Activated T-helper 17 cell treated with anti-CD3 and anti-CD28 coated beads, Interleukin-2, amount 50 U/mL, for 72 hours (primary cell): ENCODE results near the gene CIB4. TPM values are rescaled to one million over a fixed set of nuclear protein-coding genes. Genes with fewer than 3 reads are reported as not detected.

ENCODE experiments used
- ATAC-seq: fragments of 150-1000 bp; cut with Tn5 transposase; replicated peaks from 2 replicates; pipeline ENCODE4 v1.10.0; 2021; ENCODE audit warnings: mild to moderate bottlenecking, moderate library complexity
- H3K27ac Mint-ChIP-seq: one replicate; pipeline ENCODE4 v1.8.0; 2022; ENCODE audit warnings: mixed read lengths
- H3K27me3 Mint-ChIP-seq: one replicate; pipeline ENCODE4 v1.8.0; 2022; ENCODE audit warnings: mixed read lengths
- H3K36me3 Mint-ChIP-seq: one replicate; pipeline ENCODE4 v1.8.0; 2022; ENCODE audit warnings: low read depth, mild to moderate bottlenecking, mixed read lengths
- H3K4me1 Mint-ChIP-seq: one replicate; pipeline ENCODE4 v1.8.0; 2022; ENCODE audit warnings: mixed read lengths
- H3K4me3 Mint-ChIP-seq: one replicate; pipeline ENCODE4 v1.8.0; 2022; ENCODE audit warnings: mild to moderate bottlenecking, mixed read lengths
- H3K9me3 Mint-ChIP-seq: one replicate; pipeline ENCODE4 v1.8.0; 2022; ENCODE audit warnings: mixed read lengths
- total RNA-seq, 2 donors: library from RNA; stranded (reverse); gene quantifications; one replicate each; pipeline ENCODE4 v1.2.3, GENCODE V29; 2022

The CIB4 gene
- total RNA-seq, 2 donors from 2014 or later, result not detected

DNA sequence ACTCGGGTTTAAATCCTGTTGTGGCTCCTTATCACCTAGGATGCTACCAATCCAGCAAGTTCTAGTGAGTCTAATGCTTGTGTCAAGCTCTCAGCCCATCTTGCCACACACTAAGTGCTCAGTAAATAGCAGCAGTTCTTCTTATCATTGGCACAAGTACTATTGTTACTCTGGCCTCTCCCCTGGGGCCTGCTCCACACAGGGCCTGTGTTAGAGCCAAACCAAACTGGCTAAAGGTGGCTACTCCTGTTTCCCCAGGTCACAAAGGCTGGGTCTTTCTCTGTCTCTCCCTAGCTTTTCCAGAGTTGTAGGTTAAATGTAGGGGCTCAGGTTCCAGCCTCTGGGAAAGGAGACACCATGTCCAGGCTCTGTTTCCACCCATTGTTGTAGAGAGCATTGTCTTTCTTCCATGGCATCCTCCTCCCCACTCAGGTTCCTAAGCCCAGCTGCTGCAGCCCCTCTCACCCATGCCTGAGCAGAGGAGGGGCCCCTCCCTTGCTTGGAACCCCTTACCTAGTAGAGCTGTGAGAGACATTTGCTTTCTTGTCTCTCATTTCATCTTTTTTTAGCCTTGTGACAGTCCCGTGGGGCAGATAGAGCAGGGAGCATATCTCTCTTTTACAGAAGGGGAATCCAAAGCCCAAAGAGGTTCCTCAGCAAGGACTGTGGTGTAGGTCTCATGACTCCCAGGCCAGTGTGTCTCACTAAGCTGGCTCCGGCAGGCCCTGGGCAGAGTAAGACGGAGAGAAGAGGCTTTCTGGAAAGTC is 106.9 kb downstream of the CIB4 start:
- Mint-ChIP-seq H3K9me3 (no peaks in the 10 kb centered on the region), H3K4me1 (no peaks in the 10 kb centered on the region), H3K27ac (no peak overlapping the region), H3K4me3 (no peak overlapping the region), H3K36me3 (no peaks in the 10 kb centered on the region), H3K27me3 (peaks cover 11% of the 10 kb centered on the region)
- no peak for ATAC-seq

DNA sequence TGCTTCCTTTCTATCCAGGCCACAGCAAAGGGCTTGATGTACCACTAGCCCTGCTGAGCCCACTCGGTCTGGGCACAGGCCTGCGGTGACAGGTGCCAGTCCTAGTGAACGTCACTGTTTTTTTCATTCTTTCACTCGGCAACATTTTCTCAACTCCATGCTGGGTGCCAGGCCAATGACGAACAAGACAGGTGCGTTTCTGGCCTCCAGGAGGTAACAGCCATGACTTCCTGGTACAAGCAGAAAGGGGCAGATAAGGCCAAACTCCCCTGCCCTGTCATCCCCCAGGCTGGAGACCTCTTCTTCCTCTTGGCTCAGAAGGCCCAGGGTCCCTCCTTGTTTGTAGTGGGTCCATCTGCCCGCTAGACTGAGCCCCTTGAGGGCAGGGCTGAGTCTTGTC is 107.5 kb downstream of the CIB4 start:
- Mint-ChIP-seq H3K4me1 (no peaks in the 10 kb centered on the region), H3K9me3 (no peaks in the 10 kb centered on the region), H3K4me3 (no peak overlapping the region), H3K27ac (no peak overlapping the region), H3K27me3 (peaks cover 11% of the 10 kb centered on the region), H3K36me3 (no peaks in the 10 kb centered on the region)
- no peak for ATAC-seq

GRCh38 chr2:26532301-26533250 is 108.6 kb downstream of the CIB4 start:
- Mint-ChIP-seq H3K4me3 (no peak overlapping the region), H3K27me3 (peaks cover 11% of the 10 kb centered on the region), H3K4me1 (no peaks in the 10 kb centered on the region), H3K27ac (no peak overlapping the region), H3K9me3 (no peaks in the 10 kb centered on the region), H3K36me3 (no peaks in the 10 kb centered on the region)
- ATAC-seq, result no peak

Other genes starting within 250 kb of the CIB4 start
- not detected for gene DRC1, start 239.4 kb downstream of the CIB4 start, total RNA-seq
- 1 to 10 TPM in 1 of 2 donors, under 1 TPM in 1; 0.95 to 2.1 TPM for gene OTOF, start 163.2 kb downstream of the CIB4 start, total RNA-seq
- not detected for gene KCNK3, start 51.4 kb upstream of the CIB4 start, total RNA-seq
- gene SLC35F6, start 122.9 kb upstream of the CIB4 start, total RNA-seq, result 10 to 100 TPM in 1 of 2 donors, 1 to 10 TPM in 1; 8.2 to 15.0 TPM
- gene CENPA, start 144.7 kb upstream of the CIB4 start, total RNA-seq, result 10 to 100 TPM; 24.3 to 36.1 TPM
- gene DPYSL5, start 206.8 kb upstream of the CIB4 start, total RNA-seq, result not detected